PFSK-1 (cell line): ENCODE results near the gene BCAS3.

Experiments
- POLR2AphosphoS5 ChIP-seq: IDR thresholded peaks from 2 replicates; pipeline ENCODE4 v1.6.1; 2012; ENCODE audit warnings: low read depth, mild to moderate bottlenecking, control low read depth, low read length, moderate library complexity
- TF ChIP-seq, protein P1 (sequence below), 2 experiments: IDR thresholded peaks; 2 replicates each; pipeline versions ENCODE4 v1.6.1 to v1.8.0; 2011 to 2012; ENCODE audit warnings: low read depth in 2 of 2, low read length in 2 of 2, control low read depth in 1 of 2, inconsistent platforms in 1 of 2, mild to moderate bottlenecking in 1 of 2, moderate library complexity in 1 of 2; ENCODE audit not compliant: insufficient read depth in 1 of 2

DNA sequence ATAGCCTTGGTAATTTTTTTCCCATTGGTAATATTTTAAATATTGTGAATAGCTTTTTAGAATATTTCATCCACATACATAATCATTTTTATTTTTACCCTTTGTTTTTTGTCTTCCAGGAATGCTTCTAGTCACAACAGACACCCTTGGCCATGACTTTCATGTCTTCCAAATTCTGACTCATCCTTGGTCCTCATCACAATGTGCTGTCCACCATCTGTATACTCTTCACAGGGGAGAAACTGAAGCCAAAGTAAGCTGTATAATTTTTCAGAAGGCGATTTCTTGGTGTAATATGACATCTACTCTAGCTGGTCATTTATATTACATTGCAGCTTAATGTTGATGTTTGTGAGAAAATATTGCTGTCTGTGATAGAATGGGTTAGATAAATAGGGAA, 269.4 kb downstream of the BCAS3 start:
- TF ChIP-seq POLR2AphosphoS5 = no peak
- TF ChIP-seq, protein P1, sequence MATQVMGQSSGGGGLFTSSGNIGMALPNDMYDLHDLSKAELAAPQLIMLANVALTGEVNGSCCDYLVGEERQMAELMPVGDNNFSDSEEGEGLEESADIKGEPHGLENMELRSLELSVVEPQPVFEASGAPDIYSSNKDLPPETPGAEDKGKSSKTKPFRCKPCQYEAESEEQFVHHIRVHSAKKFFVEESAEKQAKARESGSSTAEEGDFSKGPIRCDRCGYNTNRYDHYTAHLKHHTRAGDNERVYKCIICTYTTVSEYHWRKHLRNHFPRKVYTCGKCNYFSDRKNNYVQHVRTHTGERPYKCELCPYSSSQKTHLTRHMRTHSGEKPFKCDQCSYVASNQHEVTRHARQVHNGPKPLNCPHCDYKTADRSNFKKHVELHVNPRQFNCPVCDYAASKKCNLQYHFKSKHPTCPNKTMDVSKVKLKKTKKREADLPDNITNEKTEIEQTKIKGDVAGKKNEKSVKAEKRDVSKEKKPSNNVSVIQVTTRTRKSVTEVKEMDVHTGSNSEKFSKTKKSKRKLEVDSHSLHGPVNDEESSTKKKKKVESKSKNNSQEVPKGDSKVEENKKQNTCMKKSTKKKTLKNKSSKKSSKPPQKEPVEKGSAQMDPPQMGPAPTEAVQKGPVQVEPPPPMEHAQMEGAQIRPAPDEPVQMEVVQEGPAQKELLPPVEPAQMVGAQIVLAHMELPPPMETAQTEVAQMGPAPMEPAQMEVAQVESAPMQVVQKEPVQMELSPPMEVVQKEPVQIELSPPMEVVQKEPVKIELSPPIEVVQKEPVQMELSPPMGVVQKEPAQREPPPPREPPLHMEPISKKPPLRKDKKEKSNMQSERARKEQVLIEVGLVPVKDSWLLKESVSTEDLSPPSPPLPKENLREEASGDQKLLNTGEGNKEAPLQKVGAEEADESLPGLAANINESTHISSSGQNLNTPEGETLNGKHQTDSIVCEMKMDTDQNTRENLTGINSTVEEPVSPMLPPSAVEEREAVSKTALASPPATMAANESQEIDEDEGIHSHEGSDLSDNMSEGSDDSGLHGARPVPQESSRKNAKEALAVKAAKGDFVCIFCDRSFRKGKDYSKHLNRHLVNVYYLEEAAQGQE (IDR thresholded peaks at IDR 0.05; ENCODE audit: insufficient read depth in 1 of 2, low read depth in 2 of 2, low read length in 2 of 2) = no peak
